ENCODE measurements around the gene BUB3.

- TF ChIP-seq, protein P1, sequence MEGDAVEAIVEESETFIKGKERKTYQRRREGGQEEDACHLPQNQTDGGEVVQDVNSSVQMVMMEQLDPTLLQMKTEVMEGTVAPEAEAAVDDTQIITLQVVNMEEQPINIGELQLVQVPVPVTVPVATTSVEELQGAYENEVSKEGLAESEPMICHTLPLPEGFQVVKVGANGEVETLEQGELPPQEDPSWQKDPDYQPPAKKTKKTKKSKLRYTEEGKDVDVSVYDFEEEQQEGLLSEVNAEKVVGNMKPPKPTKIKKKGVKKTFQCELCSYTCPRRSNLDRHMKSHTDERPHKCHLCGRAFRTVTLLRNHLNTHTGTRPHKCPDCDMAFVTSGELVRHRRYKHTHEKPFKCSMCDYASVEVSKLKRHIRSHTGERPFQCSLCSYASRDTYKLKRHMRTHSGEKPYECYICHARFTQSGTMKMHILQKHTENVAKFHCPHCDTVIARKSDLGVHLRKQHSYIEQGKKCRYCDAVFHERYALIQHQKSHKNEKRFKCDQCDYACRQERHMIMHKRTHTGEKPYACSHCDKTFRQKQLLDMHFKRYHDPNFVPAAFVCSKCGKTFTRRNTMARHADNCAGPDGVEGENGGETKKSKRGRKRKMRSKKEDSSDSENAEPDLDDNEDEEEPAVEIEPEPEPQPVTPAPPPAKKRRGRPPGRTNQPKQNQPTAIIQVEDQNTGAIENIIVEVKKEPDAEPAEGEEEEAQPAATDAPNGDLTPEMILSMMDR (conservative IDR thresholded peaks at IDR 0.05), result no peak
- TF ChIP-seq EZH2 (IDR thresholded peaks at IDR 0.05; ENCODE audit: low read depth), result no peak
These were observed 20.5 kb upstream of the BUB3 start for GRCh38 chr10:123133541-123134342.
